Measurements from ENCODE around the gene GP9.

The GP9 gene

GRCh38 chr3:129058441-129059200 lies 2.0 kb upstream of the GP9 start:
- DNase-seq (ENCODE audit: insufficient read length, low spot score) (no peak), FAIRE-seq (peak; percentile 54)
- TF ChIP-seq SPI1 (IDR thresholded peaks at IDR 0.05; ENCODE audit: low read depth, low read length) (no peak), POLR2AphosphoS5 (IDR thresholded peaks at IDR 0.05; ENCODE audit: low read depth, low read length) (no peak), PAX5 (IDR thresholded peaks at IDR 0.05; ENCODE audit: insufficient read depth, low read length, severe bottlenecking) (no peak), POLR2A (IDR thresholded peaks at IDR 0.05; ENCODE audit: low read depth, low read length) (no peak), POU2F2 (IDR thresholded peaks at IDR 0.05; ENCODE audit: low read depth, low read length) (no peak), TAF1 (IDR thresholded peaks at IDR 0.05; ENCODE audit: low read depth, low read length) (no peak)

GRCh38 chr3:129059311-129059958 lies 1.1 kb upstream of the GP9 start:
- no peak for FAIRE-seq
- no peak for DNase-seq (ENCODE audit: insufficient read length, low spot score)
- TF ChIP-seq TAF1 (IDR thresholded peaks at IDR 0.05; ENCODE audit: low read depth, low read length) (no peak), SPI1 (IDR thresholded peaks at IDR 0.05; ENCODE audit: low read depth, low read length) (no peak), PAX5 (IDR thresholded peaks at IDR 0.05; ENCODE audit: insufficient read depth, low read length, severe bottlenecking) (no peak), POLR2A (IDR thresholded peaks at IDR 0.05; ENCODE audit: low read depth, low read length) (no peak), POLR2AphosphoS5 (IDR thresholded peaks at IDR 0.05; ENCODE audit: low read depth, low read length) (no peak), POU2F2 (IDR thresholded peaks at IDR 0.05; ENCODE audit: low read depth, low read length) (no peak)

DNA sequence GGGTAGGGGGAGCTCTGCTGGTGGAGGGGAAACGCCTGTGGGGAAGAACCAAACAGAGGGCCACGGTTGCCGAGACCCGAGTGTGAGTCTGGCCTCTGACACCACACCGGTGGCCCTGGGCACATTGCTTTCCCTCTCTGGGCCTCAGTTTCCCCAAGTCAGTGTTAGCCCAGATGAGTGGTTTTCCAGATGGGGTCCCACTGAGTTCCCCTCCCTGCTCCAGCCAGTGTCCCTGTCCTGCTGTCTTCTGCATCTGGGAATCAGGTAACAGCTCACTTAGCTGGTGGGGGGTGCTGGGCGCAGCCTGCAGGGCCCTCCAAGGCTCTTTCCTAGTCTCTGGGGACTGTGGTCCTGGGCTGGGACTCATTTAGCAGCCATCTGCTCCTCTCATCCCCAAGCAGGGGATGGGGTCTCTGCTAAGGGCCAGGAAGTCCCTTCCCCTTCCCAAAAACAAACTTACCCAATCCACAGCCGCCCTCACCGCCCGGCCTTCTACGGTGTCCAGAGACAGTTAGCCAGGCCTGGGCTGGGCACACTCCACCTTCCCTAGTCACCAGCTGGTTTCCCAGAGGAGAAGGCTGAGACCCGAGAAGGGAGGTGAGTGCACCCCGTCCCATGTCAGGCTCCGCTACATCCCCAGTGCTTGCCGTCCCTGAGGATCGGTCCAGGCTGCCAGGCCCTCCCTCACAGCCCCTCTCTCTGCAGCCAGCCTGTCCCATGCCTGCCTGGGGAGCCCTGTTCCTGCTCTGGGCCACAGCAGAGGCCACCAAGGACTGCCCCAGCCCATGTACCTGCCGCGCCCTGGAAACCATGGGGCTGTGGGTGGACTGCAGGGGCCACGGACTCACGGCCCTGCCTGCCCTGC lies 676 bp downstream of the GP9 start:
- no peak for FAIRE-seq
- no peak for DNase-seq (ENCODE audit: insufficient read length, low spot score)
- TF ChIP-seq POLR2A (IDR thresholded peaks at IDR 0.05; ENCODE audit: low read depth, low read length), result no peak
- no peak for TF ChIP-seq POLR2AphosphoS5 (IDR thresholded peaks at IDR 0.05; ENCODE audit: low read depth, low read length)
- TF ChIP-seq POU2F2 (IDR thresholded peaks at IDR 0.05; ENCODE audit: low read depth, low read length), result no peak
- TF ChIP-seq PAX5 (IDR thresholded peaks at IDR 0.05; ENCODE audit: insufficient read depth, low read length, severe bottlenecking), result no peak
- TF ChIP-seq TAF1 (IDR thresholded peaks at IDR 0.05; ENCODE audit: low read depth, low read length), result no peak
- no peak for TF ChIP-seq SPI1 (IDR thresholded peaks at IDR 0.05; ENCODE audit: low read depth, low read length)

- FAIRE-seq (no peak), DNase-seq (ENCODE audit: insufficient read length, low spot score) (no peak)
- TF ChIP-seq PAX5 (IDR thresholded peaks at IDR 0.05; ENCODE audit: insufficient read depth, low read length, severe bottlenecking) (no peak), SPI1 (IDR thresholded peaks at IDR 0.05; ENCODE audit: low read depth, low read length) (no peak), POLR2A (IDR thresholded peaks at IDR 0.05; ENCODE audit: low read depth, low read length) (no peak), POU2F2 (IDR thresholded peaks at IDR 0.05; ENCODE audit: low read depth, low read length) (no peak), TAF1 (IDR thresholded peaks at IDR 0.05; ENCODE audit: low read depth, low read length) (no peak), POLR2AphosphoS5 (IDR thresholded peaks at IDR 0.05; ENCODE audit: low read depth, low read length) (no peak)
Measured at GRCh38 chr3:129061888-129062834, 1.6 kb downstream of the GP9 start.

DNA sequence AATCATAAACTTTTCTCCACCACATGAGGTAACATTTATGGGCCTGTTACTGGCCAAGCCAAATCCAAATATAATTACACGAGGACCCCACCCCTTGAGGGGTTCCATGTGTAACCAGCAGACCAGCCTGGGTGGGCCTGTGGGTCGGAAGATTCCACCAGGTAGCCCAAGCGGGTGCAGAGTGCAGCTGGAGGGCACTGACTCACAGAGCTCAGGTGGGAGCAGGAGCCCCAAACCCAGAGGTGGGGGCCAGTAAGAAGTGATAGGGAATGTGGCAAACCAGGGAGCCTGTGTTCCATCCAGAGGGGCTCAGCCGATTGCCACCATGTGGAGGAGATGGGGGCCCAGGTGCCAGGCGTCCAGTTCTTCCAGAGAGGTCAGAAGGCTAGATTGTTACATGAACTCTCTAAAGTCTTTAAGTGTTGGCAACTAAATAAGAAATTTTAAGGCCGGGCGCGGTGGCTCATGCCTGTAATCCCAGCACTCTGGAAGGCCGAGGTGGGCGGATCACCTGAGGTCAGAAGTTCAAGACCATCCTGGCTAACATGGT lies 2.6 kb downstream of the GP9 start:
- no peak for TF ChIP-seq POLR2AphosphoS5 (IDR thresholded peaks at IDR 0.05; ENCODE audit: low read depth, low read length)
- TF ChIP-seq POU2F2 (IDR thresholded peaks at IDR 0.05; ENCODE audit: low read depth, low read length), result no peak
- TF ChIP-seq POLR2A (IDR thresholded peaks at IDR 0.05; ENCODE audit: low read depth, low read length), result no peak
- no peak for TF ChIP-seq TAF1 (IDR thresholded peaks at IDR 0.05; ENCODE audit: low read depth, low read length)
- no peak for TF ChIP-seq SPI1 (IDR thresholded peaks at IDR 0.05; ENCODE audit: low read depth, low read length)
- FAIRE-seq (no peak), DNase-seq (ENCODE audit: insufficient read length, low spot score) (no peak)

DNA sequence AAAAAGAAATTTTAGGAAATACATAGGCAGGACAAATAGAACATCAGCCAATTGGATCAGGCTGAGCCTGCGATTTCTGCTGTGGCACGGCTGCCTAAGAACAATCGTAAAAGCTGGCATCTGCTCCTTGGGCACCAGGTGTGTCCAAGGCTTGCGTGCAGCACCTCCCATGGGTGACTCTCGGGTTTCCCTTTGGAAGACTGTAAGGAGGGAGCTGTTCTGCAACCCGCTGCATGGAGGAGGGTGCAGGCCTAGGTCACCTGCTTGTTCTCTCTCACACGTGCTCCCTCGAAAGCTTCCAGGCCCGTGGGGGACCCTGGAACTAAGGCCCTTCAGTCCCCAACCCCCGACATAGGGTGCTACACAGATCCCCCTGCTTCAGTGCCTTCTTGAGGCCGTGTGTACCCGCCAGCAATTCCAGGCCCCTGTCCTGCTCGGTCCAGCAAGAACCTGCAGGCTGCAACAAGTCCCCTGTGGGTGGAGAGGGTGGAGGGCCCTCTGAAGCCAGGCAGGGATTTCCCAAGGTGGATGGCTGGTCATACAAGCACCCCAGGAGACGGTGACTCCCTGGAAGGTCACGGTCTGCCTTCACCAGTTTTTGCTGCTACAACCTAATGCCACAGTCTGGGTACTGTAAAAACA lies 3.4 kb downstream of the GP9 start:
- DNase-seq (ENCODE audit: insufficient read length, low spot score) (no peak), FAIRE-seq (no peak)
- TF ChIP-seq TAF1 (IDR thresholded peaks at IDR 0.05; ENCODE audit: low read depth, low read length), result no peak
- no peak for TF ChIP-seq SPI1 (IDR thresholded peaks at IDR 0.05; ENCODE audit: low read depth, low read length)
- TF ChIP-seq POLR2AphosphoS5 (IDR thresholded peaks at IDR 0.05; ENCODE audit: low read depth, low read length), result no peak
- TF ChIP-seq POU2F2 (IDR thresholded peaks at IDR 0.05; ENCODE audit: low read depth, low read length), result no peak
- no peak for TF ChIP-seq POLR2A (IDR thresholded peaks at IDR 0.05; ENCODE audit: low read depth, low read length)
- no peak for TF ChIP-seq PAX5 (IDR thresholded peaks at IDR 0.05; ENCODE audit: insufficient read depth, low read length, severe bottlenecking)

DNA sequence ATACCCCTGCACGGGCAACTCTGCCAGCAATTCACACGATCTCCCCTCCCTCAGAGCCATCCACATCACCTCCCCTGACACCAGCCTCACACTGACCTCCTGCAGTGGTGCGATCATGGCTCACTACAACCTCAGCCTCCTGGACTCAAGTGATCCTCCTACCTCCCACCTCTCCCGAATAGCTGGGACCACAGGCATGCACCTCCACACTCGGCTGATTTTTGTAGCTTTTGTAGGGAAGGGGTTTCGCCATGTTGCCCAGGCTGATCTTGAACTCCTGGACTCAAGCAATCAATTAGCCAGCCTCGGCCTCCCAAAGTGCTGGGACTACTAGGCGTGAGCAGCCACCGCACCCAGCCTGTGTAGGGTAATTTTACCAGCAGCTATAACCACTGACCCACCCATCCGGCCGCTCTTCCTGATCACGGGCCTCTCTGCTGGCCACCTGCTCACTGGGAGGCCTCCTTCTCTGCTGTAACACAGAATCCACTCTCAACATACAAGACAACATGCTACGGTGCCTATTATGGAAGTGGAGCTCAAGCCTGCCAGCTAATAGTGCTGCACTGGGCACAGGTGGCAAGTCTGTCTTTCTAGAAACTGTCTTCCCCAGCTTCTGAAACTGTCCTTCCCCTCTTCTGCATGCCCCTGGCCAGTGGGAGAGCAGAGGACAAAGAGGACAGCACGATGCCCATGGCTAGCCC lies 4.6 kb downstream of the GP9 start:
- FAIRE-seq, result no peak
- DNase-seq (ENCODE audit: insufficient read length, low spot score), result no peak
- TF ChIP-seq POU2F2 (IDR thresholded peaks at IDR 0.05; ENCODE audit: low read depth, low read length) (no peak), SPI1 (IDR thresholded peaks at IDR 0.05; ENCODE audit: low read depth, low read length) (no peak), PAX5 (IDR thresholded peaks at IDR 0.05; ENCODE audit: insufficient read depth, low read length, severe bottlenecking) (no peak), TAF1 (IDR thresholded peaks at IDR 0.05; ENCODE audit: low read depth, low read length) (no peak), POLR2AphosphoS5 (IDR thresholded peaks at IDR 0.05; ENCODE audit: low read depth, low read length) (no peak), POLR2A (IDR thresholded peaks at IDR 0.05; ENCODE audit: low read depth, low read length) (no peak)

Data from GM12891 (cell line).